HepG2 (cell line): ENCODE data around the gene ZBTB17. TPM values are rescaled to one million over a fixed set of nuclear protein-coding genes. Genes with fewer than 3 reads are reported as not detected.

Source experiments
- BRCA1 ChIP-seq: sonication (generic); formaldehyde crosslinking; IDR thresholded peaks from 2 replicates; pipeline ENCODE4 v1.4.0; 2020; ENCODE audit warnings: missing genetic modification reagents
- FOSL1 ChIP-seq: sonication (generic); formaldehyde crosslinking; IDR thresholded peaks from 2 replicates; pipeline ENCODE4 v1.9.0; 2021; ENCODE audit warnings: missing genetic modification reagents, borderline replicate concordance
- FOXJ3 ChIP-seq: sonication (generic); formaldehyde crosslinking; IDR thresholded peaks from 2 replicates; pipeline ENCODE4 v1.4.0; 2020; ENCODE audit warnings: missing genetic modification reagents, mild to moderate bottlenecking, borderline replicate concordance
- GABPB1 ChIP-seq: IDR thresholded peaks from 2 replicates; pipeline ENCODE4 v1.6.1; 2016; ENCODE audit warnings: mild to moderate bottlenecking, missing genetic modification reagents, moderate library complexity, missing compliant biosample characterization
- GPN1 ChIP-seq: sonication (generic); formaldehyde crosslinking; IDR thresholded peaks from 2 replicates; pipeline ENCODE4 v1.5.1; 2020; ENCODE audit warnings: missing genetic modification reagents, borderline replicate concordance
- IKZF1 ChIP-seq: fragments of 450-650 bp; IDR thresholded peaks from 2 replicates; pipeline ENCODE4 v1.7.1; 2016
- JARID2 ChIP-seq: sonication (generic); formaldehyde crosslinking; IDR thresholded peaks from 2 replicates; pipeline ENCODE4 v1.8.1; 2023; ENCODE audit warnings: missing genetic modification reagents, inconsistent platforms; ENCODE audit not compliant: insufficient replicate concordance
- POLR2AphosphoS2 ChIP-seq: IDR thresholded peaks from 2 replicates; pipeline ENCODE4 v1.6.1; 2011; ENCODE audit warnings: low read depth, low read length, improper control_type of control experiment
- POLR2G ChIP-seq: fragments of 200-400 bp; formaldehyde crosslinking; IDR thresholded peaks from 2 replicates; pipeline ENCODE4 v1.6.1; 2018; ENCODE audit warnings: mild to moderate bottlenecking, low read depth, low read length, moderate library complexity
- RELA ChIP-seq: sonication (generic); formaldehyde crosslinking; IDR thresholded peaks from 2 replicates; pipeline ENCODE4 v1.4.0; 2020; ENCODE audit warnings: missing genetic modification reagents
- ZNF251 ChIP-seq: sonication (generic); formaldehyde crosslinking; IDR thresholded peaks from 2 replicates; pipeline ENCODE4 v1.9.0; 2021; ENCODE audit warnings: mild to moderate bottlenecking, missing genetic modification reagents
- ZNF607 ChIP-seq: sonication (generic); formaldehyde crosslinking; IDR thresholded peaks from 2 replicates; pipeline ENCODE4 v1.5.1; 2020; ENCODE audit warnings: missing genetic modification reagents, mild to moderate bottlenecking, borderline replicate concordance
- polyA plus RNA-seq, 8 experiments: library from polyadenylated mRNA; depleted of rRNA in 3 of 8; stranded (reverse) in 7 of 8; unstranded in 1 of 8; fragments of >200 nt; fragmentation: Illumina TruSeq in 4 of 8; extraction: Trizol in 4 of 8; gene quantifications; 2 replicates each; pipeline versions ENCODE4 v1.2.1 to v1.2.3, GENCODE V29; 2011 to 2016; ENCODE audit warnings: low read depth in 4 of 8, missing spikeins in 1 of 8, mixed read lengths in 1 of 8; ENCODE audit not compliant: insufficient read depth in 1 of 8
- total RNA-seq, 5 experiments: library from RNA; depleted of rRNA; stranded (reverse); fragments of >200 nt; fragmentation: Illumina TruSeq; extraction: Trizol; gene quantifications; 2 replicates each; pipeline ENCODE4 v1.2.3, GENCODE V29; 2016; ENCODE audit warnings: low read depth in 1 of 5
- TF ChIP-seq, protein P1 (sequence below): sonication (generic); formaldehyde crosslinking; IDR thresholded peaks from 2 replicates; pipeline ENCODE4 v1.4.0; 2020; ENCODE audit warnings: mild to moderate bottlenecking, low read depth, missing genetic modification reagents
- TF ChIP-seq, protein P2 (sequence below): sonication (generic); formaldehyde crosslinking; IDR thresholded peaks from 2 replicates; pipeline ENCODE4 v1.8.0; 2022; ENCODE audit warnings: mild to moderate bottlenecking, missing genetic modification reagents
- TF ChIP-seq, protein P3 (sequence below): IDR thresholded peaks from 2 replicates; pipeline ENCODE4 v1.4.0; 2020; ENCODE audit warnings: mild to moderate bottlenecking, missing genetic modification reagents
- TF ChIP-seq, protein P4 (sequence below): IDR thresholded peaks from 2 replicates; pipeline ENCODE4 v1.6.1; 2016; ENCODE audit warnings: low read depth, missing genetic modification reagents, missing compliant biosample characterization

ZBTB17 gene
- total and polyA plus RNA-seq, 2 of the 13 experiments (the other 11 are each of a cell fraction or from before 2014, with no cell fraction given), result 16.7 to 17.0 TPM

DNA sequence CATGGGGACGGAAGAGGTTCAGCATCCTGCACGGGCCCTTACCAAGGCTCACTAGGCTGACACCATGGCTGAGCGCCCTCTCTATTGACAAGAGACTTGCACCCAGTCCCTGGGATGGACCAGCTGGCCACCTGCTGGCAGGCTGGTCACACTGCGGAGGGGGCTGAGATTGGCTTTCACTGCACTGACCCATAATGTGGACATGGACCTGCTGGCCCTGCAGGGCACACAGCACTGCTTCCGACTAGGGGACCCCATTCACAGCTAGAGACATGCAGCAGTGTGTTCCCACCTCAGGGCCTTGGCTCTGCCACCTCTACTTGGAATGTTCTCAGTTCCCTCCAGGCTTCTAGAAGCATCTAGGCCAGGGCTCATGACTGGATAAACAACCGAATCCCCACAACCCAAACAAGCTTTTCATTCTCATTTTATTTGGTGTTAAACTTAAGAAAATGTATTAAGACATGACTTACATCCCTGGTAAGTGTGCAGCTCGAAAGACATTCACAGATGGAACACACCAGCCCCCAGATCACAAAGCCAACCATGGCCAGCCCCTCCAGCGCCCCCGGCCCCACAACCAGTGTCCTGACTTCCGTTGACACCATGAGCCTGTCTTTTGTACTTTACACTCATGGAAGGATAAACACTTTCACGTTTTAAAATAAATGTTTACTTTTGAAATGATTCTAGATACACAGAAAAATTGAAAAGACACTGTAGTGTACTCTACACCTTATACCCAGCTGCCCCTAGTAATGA lies 18.9 kb upstream of the ZBTB17 start (continued):
- TF ChIP-seq, protein P1, sequence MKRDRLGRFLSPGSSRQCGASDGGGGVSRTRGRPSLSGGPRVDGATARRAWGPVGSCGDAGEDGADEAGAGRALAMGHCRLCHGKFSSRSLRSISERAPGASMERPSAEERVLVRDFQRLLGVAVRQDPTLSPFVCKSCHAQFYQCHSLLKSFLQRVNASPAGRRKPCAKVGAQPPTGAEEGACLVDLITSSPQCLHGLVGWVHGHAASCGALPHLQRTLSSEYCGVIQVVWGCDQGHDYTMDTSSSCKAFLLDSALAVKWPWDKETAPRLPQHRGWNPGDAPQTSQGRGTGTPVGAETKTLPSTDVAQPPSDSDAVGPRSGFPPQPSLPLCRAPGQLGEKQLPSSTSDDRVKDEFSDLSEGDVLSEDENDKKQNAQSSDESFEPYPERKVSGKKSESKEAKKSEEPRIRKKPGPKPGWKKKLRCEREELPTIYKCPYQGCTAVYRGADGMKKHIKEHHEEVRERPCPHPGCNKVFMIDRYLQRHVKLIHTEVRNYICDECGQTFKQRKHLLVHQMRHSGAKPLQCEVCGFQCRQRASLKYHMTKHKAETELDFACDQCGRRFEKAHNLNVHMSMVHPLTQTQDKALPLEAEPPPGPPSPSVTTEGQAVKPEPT (CRISPR knock-in tag), result no peak
- TF ChIP-seq ZNF607 (CRISPR knock-in tag) (peak; percentile 40; the same call in 1 of the 2 replicates), FOXJ3 (no peak), GPN1 (no peak), JARID2 (CRISPR knock-in tag) (peak; percentile 47), FOSL1 (CRISPR knock-in tag) (no peak), ZNF251 (CRISPR knock-in tag) (no peak), IKZF1 (no peak), GABPB1 (CRISPR knock-in tag) (peak; percentile 49; the same call in 1 of the 2 replicates), POLR2AphosphoS2 (no peak), RELA (CRISPR knock-in tag) (no peak), BRCA1 (CRISPR knock-in tag) (no peak), POLR2G (no peak)
- TF ChIP-seq, protein P2, sequence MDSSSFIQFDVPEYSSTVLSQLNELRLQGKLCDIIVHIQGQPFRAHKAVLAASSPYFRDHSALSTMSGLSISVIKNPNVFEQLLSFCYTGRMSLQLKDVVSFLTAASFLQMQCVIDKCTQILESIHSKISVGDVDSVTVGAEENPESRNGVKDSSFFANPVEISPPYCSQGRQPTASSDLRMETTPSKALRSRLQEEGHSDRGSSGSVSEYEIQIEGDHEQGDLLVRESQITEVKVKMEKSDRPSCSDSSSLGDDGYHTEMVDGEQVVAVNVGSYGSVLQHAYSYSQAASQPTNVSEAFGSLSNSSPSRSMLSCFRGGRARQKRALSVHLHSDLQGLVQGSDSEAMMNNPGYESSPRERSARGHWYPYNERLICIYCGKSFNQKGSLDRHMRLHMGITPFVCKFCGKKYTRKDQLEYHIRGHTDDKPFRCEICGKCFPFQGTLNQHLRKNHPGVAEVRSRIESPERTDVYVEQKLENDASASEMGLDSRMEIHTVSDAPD (CRISPR knock-in tag), result no peak
- TF ChIP-seq, protein P3, sequence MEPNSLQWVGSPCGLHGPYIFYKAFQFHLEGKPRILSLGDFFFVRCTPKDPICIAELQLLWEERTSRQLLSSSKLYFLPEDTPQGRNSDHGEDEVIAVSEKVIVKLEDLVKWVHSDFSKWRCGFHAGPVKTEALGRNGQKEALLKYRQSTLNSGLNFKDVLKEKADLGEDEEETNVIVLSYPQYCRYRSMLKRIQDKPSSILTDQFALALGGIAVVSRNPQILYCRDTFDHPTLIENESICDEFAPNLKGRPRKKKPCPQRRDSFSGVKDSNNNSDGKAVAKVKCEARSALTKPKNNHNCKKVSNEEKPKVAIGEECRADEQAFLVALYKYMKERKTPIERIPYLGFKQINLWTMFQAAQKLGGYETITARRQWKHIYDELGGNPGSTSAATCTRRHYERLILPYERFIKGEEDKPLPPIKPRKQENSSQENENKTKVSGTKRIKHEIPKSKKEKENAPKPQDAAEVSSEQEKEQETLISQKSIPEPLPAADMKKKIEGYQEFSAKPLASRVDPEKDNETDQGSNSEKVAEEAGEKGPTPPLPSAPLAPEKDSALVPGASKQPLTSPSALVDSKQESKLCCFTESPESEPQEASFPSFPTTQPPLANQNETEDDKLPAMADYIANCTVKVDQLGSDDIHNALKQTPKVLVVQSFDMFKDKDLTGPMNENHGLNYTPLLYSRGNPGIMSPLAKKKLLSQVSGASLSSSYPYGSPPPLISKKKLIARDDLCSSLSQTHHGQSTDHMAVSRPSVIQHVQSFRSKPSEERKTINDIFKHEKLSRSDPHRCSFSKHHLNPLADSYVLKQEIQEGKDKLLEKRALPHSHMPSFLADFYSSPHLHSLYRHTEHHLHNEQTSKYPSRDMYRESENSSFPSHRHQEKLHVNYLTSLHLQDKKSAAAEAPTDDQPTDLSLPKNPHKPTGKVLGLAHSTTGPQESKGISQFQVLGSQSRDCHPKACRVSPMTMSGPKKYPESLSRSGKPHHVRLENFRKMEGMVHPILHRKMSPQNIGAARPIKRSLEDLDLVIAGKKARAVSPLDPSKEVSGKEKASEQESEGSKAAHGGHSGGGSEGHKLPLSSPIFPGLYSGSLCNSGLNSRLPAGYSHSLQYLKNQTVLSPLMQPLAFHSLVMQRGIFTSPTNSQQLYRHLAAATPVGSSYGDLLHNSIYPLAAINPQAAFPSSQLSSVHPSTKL (CRISPR knock-in tag), result peak; percentile 37; the same call in 1 of the 2 replicates
- TF ChIP-seq, protein P4, sequence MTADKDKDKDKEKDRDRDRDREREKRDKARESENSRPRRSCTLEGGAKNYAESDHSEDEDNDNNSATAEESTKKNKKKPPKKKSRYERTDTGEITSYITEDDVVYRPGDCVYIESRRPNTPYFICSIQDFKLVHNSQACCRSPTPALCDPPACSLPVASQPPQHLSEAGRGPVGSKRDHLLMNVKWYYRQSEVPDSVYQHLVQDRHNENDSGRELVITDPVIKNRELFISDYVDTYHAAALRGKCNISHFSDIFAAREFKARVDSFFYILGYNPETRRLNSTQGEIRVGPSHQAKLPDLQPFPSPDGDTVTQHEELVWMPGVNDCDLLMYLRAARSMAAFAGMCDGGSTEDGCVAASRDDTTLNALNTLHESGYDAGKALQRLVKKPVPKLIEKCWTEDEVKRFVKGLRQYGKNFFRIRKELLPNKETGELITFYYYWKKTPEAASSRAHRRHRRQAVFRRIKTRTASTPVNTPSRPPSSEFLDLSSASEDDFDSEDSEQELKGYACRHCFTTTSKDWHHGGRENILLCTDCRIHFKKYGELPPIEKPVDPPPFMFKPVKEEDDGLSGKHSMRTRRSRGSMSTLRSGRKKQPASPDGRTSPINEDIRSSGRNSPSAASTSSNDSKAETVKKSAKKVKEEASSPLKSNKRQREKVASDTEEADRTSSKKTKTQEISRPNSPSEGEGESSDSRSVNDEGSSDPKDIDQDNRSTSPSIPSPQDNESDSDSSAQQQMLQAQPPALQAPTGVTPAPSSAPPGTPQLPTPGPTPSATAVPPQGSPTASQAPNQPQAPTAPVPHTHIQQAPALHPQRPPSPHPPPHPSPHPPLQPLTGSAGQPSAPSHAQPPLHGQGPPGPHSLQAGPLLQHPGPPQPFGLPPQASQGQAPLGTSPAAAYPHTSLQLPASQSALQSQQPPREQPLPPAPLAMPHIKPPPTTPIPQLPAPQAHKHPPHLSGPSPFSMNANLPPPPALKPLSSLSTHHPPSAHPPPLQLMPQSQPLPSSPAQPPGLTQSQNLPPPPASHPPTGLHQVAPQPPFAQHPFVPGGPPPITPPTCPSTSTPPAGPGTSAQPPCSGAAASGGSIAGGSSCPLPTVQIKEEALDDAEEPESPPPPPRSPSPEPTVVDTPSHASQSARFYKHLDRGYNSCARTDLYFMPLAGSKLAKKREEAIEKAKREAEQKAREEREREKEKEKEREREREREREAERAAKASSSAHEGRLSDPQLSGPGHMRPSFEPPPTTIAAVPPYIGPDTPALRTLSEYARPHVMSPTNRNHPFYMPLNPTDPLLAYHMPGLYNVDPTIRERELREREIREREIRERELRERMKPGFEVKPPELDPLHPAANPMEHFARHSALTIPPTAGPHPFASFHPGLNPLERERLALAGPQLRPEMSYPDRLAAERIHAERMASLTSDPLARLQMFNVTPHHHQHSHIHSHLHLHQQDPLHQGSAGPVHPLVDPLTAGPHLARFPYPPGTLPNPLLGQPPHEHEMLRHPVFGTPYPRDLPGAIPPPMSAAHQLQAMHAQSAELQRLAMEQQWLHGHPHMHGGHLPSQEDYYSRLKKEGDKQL (CRISPR knock-in tag), result no peak
